Endothelial cell (in vitro differentiated cells): ENCODE results near the gene PKP3. TPM values are rescaled to one million over a fixed set of nuclear protein-coding genes. Genes with fewer than 3 reads are reported as not detected.

Experiments
- DNase-seq: peaks from one replicate; pipeline ENCODE4 v3.0.0; 2021; ENCODE audit warnings: low spot score
- H3K27ac Mint-ChIP-seq: one replicate; pipeline ENCODE4 v1.8.0; 2021; ENCODE audit warnings: mixed read lengths, inconsistent platforms; ENCODE audit not compliant: unreplicated experiment
- H3K27me3 Mint-ChIP-seq: one replicate; pipeline ENCODE4 v1.8.0; 2021; ENCODE audit warnings: mild to moderate bottlenecking, moderate library complexity, mixed read lengths, inconsistent platforms; ENCODE audit not compliant: unreplicated experiment
- H3K36me3 Mint-ChIP-seq: one replicate; pipeline ENCODE4 v1.8.0; 2021; ENCODE audit warnings: mild to moderate bottlenecking, low read depth, mixed read lengths, inconsistent platforms; ENCODE audit not compliant: unreplicated experiment
- H3K4me1 Mint-ChIP-seq: one replicate; pipeline ENCODE4 v1.8.0; 2021; ENCODE audit warnings: mild to moderate bottlenecking, mixed read lengths, inconsistent platforms; ENCODE audit not compliant: unreplicated experiment
- H3K4me3 Mint-ChIP-seq: one replicate; pipeline ENCODE4 v1.8.0; 2021; ENCODE audit warnings: mild to moderate bottlenecking, mixed read lengths, inconsistent platforms; ENCODE audit not compliant: unreplicated experiment
- H3K9me3 Mint-ChIP-seq: one replicate; pipeline ENCODE4 v1.8.0; 2021; ENCODE audit warnings: mixed read lengths, inconsistent platforms; ENCODE audit not compliant: unreplicated experiment
- CTCF ChIP-seq: fragments of 200-600 bp; sonication (generic); IDR thresholded peaks from one replicate; pipeline ENCODE4 v1.5.0; 2021; ENCODE audit warnings: antibody characterized with exemption; ENCODE audit not compliant: unreplicated experiment
- total RNA-seq: library from RNA; stranded (reverse); fragmentation: NEBNext Ultra II Directional; extraction: Animal tissue kit (Norgen Biotek cat#: 25700); gene quantifications from one replicate; pipeline ENCODE4 v1.2.1, GENCODE V29; 2021; ENCODE audit not compliant: unreplicated experiment

The PKP3 gene
- total RNA-seq, 1 donor from 2014 or later: 0.49 TPM

DNA sequence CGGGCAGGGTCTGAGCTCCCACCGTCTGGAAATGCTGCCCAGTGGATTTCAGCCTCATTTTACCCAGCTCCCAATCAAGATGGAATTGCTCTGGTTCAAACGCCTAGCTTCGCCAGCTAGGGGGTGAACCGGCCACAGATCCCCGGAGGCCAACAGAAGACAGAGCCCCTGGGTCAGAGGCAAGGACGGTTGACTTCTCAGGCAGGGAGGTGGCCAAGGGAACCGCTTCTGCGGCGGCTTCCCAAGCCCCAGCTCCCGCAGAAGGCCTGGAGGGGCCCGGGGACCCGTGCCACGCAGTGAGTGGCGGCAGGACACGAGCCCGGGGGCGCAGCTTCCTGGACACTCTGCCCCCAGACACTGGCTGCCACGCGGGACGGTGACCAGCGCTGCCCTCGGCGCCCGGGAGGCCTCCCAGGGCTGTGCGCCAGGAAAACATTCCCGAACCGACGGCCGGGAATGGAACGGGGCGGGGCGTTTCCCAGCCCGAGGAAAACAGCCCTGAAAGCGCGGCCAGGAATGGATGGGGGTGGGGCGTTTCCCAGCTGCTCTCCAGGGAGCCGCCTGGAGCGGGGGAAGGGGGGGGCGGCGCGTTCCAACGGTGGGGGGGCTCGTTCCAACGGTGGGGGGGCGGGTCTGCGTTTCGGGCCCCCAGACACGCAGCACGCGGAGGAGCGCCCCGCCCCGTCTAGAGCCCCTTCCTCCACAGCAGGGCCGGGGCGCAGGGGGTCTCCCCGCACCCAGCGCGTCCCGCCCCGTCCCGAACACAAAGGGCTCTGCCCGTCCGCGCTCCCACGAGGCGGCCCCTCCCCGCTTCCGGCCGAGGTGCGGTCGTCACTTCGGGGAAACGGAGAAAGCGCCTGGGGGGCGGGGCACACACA, 38.2 kb upstream of the PKP3 start:
- H3K4me3 Mint-ChIP-seq: peak overlapping the region; percentile 56
- no peak for TF ChIP-seq CTCF
- H3K4me1 Mint-ChIP-seq: peaks cover 18% of the 10 kb centered on the region
- peaks cover 16% of the 10 kb centered on the region for H3K27me3 Mint-ChIP-seq
- no peaks in the 10 kb centered on the region for H3K36me3 Mint-ChIP-seq
- no peaks in the 10 kb centered on the region for H3K9me3 Mint-ChIP-seq
- H3K27ac Mint-ChIP-seq: peak overlapping the region; percentile 92
- DNase-seq: peak; percentile 94

DNA sequence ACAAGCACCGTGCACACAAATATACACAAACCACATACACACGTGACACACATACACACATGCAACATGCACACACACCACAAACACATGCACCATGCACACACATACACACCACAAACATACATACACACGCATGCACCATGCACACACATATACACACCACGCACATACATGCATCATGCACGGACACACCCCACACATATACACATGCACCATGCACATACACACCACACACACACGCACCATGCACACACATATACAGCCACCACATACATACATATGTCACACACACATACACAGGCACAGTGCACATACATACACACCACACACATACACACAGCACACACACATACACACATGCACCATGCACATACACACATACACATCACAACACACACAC, 37.4 kb upstream of the PKP3 start:
- no peak for TF ChIP-seq CTCF
- Mint-ChIP-seq H3K4me3 (no peak overlapping the region), H3K27ac (no peak overlapping the region)

GRCh38 chr11:357582-357981, 36.4 kb upstream of the PKP3 start:
- H3K4me1 Mint-ChIP-seq: peaks cover 14% of the 10 kb centered on the region
- H3K36me3 Mint-ChIP-seq: no peaks in the 10 kb centered on the region
- H3K27me3 Mint-ChIP-seq: peaks cover 20% of the 10 kb centered on the region
- no peaks in the 10 kb centered on the region for H3K9me3 Mint-ChIP-seq
- no peak overlapping the region for H3K27ac Mint-ChIP-seq
- DNase-seq: no peak
- TF ChIP-seq CTCF: no peak
- no peak overlapping the region for H3K4me3 Mint-ChIP-seq

More for the DNA sequence above, 37.4 kb upstream of the PKP3 start:
- H3K36me3 Mint-ChIP-seq: no peaks in the 10 kb centered on the region
- H3K9me3 Mint-ChIP-seq: no peaks in the 10 kb centered on the region
- H3K27me3 Mint-ChIP-seq: peaks cover 19% of the 10 kb centered on the region
- H3K4me1 Mint-ChIP-seq: peaks cover 16% of the 10 kb centered on the region
- no peak for DNase-seq

DNA sequence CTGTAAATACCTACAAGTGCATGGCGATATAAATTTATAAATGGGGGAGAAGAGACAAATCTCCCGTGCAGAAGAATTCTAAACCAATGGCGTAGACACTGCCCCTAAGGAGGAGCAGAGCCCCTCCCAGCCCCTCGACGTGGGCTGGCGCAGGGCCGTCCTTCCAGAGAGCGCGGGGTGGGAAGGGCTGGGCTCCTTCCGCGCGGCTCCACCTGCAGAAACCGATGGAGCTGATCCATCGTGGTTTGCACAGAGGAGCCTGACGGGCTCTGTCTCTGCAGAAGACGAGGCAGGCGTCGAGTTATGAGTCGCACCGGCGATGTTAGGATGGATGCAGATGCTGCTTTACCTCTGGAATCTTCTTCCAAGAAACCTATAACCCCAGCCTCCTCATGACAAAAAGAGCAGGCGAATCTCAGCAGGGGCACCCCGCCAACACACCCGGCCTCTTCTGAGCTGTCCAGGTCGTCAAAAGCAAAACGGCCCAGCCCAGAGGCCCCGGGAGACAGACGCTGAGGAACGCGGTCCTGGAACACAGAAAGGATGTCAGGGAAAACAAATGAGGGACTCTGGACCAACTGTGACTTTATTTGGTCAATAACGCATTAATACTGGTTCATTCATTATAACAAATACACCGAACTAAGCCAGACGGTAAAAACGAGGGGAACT, 35.7 kb upstream of the PKP3 start:
- no peaks in the 10 kb centered on the region for H3K9me3 Mint-ChIP-seq
- no peaks in the 10 kb centered on the region for H3K36me3 Mint-ChIP-seq
- no peak overlapping the region for H3K27ac Mint-ChIP-seq
- no peak overlapping the region for H3K4me3 Mint-ChIP-seq
- peaks cover 8% of the 10 kb centered on the region for H3K4me1 Mint-ChIP-seq
- peaks cover 18% of the 10 kb centered on the region for H3K27me3 Mint-ChIP-seq
- no peak for DNase-seq
- no peak for TF ChIP-seq CTCF
